COR-L47 (cell line): ENCODE data around the gene ADGRD1.
"Not testable (repeated sequence)": the region's sequence is repeated elsewhere in the genome, so short reads cannot be mapped to it uniquely, and the experiment has no call there.

ENCODE experiments used
- DNase-seq: peaks from one replicate; lab custom pipeline; 2025; lab: John Stamatoyannopoulos, UW

Gene ADGRD1

GRCh38 chr12:130953771-130954543 lies at the start of gene ADGRD1:
Gene ADGRD1 (plus strand): TSS chr12:130953907. CDS start chr12:130954466, 559 bp downstream.
- DNase-seq: no peak

- DNase-seq: no peak
These were observed 49.6 kb upstream of the ADGRD1 start for GRCh38 chr12:130904064-130904463.

- not testable (repeated sequence) for DNase-seq
These were observed 48.7 kb upstream of the ADGRD1 start for GRCh38 chr12:130904936-130905455.

- DNase-seq: no peak
These were observed 44.6 kb upstream of the ADGRD1 start for GRCh38 chr12:130909111-130909510.

GRCh38 chr12:130911193-130911592 lies 42.5 kb upstream of the ADGRD1 start:
- no peak for DNase-seq

- DNase-seq: no peak
These were observed 41.8 kb upstream of the ADGRD1 start for GRCh38 chr12:130911933-130912332.

DNA sequence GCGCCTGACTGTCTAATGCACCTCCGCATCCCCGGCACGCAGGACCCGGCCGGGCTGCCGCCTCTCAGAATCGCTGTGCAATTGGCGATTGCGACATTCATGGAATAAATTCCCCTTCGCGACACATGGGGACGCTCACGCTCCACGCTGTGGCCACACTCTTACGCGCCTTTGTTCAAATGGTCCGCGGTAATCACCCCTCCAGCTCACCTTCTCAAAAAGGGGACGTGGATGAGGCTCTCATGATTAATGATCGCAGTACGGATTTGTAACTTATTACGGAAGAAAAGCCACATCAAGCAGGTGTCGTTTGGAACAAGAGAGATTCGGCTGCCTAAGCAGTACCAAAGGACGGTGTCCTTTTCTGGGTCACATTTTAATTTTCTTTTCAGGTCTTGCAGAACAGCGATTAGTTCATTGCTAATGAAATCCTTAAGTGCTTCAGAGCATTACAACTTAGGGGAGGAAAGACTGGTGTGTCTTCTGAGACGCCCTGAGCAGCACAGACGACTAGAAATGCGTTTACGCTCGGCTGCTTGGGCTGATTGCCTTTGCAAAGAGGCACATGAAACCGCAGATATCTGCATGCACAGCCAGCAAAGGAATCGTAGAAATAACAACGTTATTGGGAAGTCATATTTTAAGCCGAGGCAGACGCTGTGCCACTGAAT lies 37.3 kb upstream of the ADGRD1 start:
- DNase-seq: peak; percentile 52

- DNase-seq: no peak
These were observed 36.1 kb upstream of the ADGRD1 start for GRCh38 chr12:130917607-130918006.

GRCh38 chr12:130919086-130919485 lies 34.6 kb upstream of the ADGRD1 start:
- no peak for DNase-seq

DNA sequence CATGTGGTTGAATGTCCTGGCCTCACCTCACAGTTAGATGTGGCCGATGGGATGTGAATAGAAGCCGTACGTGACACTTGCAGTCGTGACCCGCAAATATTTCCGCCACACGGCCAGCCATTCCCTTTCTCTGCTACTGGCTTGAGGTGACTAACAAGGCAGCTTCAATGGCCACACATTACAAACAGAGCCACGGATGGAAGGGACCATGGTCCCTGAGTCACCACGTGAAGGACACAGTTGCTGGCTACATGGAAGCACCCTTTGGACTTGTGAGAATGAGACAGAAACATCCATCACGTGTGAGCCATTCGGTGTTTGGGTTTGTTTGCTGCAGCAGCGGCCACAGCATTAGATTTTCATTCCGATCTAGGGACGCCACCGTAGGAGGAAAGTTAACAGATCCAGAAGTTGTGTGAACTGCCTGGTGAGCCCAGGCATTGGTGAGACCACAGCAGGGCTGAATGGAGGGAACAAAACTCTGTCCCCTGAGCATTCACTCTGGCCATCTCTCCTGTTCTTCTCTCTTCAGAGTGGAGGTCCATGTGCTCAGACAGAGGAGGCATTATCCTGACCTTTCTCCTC lies 33.5 kb upstream of the ADGRD1 start:
- no peak for DNase-seq

DNA sequence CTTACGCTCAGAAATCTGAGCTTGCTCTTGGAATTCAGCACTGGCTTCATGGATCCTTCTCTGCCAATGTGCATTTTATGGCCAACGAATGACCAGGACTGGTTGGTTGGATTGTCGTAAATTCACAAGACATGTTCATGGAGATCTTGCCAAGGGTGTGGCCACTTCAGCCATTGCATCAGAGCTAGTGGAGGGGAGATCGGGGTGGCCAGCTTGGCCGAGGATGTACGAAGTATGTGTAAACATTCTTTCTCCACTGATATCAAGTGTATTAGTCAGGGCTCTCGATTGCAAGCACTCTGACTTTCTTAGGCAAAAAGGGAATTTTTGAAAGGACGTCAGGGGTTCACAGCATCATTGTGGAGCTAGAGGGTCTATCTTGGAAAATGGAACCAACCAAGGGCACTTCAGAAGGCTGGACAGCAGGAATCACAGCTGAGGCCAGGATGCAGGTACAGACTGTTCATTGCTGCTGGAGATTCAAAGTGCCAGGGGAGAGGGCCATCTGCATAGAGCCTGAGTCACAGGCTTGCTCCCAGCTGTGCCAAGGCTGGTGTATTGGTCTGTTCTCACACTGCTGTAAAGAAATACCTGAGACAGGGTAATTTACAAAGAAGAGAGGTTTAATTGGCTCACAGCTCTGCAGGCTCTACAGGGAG lies 32.9 kb upstream of the ADGRD1 start:
- DNase-seq: no peak

GRCh38 chr12:130922511-130922953 lies 31.2 kb upstream of the ADGRD1 start:
- no peak for DNase-seq

DNA sequence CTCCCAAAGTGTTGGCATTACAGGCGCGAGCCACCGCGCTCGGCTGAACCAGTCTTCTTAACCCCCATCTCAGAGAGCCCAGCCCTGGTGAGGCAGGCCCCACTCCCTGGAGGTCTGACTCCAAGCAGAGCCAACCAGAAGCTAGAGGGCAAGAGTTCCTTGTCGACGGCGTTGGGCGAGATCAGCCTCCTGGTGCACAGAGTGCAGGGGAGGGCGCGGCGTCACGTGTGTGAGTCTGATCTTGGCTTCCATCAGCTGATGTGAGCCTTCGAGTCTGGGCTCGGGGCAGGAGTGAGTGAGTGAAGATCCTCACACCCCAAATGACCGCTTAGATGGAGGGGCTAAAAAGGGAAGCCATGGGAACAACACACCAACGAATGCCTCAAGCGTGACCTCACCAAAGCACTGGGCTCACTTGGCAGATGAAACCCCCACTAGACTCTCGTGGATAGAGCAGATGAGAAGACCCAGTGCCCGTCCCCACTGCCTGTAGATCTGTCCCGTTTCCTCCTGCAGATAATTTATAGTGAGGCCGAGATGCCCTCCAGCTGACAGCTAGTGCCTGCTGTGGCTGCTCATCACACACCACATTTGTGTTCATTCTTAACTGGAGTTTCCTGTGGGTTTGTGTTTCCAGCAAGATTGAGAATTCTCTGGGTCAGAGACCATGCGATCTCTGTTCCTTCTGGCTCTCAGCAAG lies 28.6 kb upstream of the ADGRD1 start:
- no peak for DNase-seq

DNA sequence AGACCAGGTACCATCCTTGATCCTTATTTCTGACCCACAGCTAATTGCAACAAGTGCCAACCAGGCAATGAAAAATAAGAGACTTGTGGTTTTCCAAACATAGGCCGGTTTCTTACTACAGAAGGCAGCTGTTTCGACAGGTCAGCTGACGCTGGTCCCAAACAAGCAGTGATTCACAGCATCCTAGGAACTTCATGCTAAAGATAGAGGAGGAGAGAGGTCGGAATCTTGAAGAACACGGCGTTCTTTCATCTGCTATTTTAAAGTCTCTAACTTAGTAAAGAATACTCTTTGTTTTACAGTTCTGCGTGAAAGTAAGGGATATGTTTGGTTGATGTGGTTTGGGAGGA lies 28.1 kb upstream of the ADGRD1 start:
- DNase-seq: no peak

DNA sequence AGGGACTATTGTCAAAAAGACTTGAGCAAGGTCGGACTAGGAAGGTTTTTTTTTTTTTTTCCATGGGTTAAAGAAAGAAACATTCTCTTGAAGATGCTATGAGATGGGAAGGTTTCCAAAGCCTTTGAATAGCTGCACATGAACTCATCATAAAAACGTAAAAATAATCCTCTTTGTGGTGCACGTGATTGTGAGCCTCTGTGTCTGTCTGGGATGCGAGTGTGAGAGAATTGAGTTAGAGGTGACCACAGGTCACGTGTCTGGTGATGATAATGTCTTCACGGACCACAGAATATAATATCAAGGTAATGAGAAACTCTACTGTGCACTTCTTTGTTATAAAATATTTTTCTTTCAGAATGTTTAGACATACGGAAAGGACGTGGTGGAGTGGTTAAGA lies 24.3 kb upstream of the ADGRD1 start:
- DNase-seq: no peak

- DNase-seq: no peak
These were observed 21.4 kb upstream of the ADGRD1 start for GRCh38 chr12:130932061-130932930.

DNA sequence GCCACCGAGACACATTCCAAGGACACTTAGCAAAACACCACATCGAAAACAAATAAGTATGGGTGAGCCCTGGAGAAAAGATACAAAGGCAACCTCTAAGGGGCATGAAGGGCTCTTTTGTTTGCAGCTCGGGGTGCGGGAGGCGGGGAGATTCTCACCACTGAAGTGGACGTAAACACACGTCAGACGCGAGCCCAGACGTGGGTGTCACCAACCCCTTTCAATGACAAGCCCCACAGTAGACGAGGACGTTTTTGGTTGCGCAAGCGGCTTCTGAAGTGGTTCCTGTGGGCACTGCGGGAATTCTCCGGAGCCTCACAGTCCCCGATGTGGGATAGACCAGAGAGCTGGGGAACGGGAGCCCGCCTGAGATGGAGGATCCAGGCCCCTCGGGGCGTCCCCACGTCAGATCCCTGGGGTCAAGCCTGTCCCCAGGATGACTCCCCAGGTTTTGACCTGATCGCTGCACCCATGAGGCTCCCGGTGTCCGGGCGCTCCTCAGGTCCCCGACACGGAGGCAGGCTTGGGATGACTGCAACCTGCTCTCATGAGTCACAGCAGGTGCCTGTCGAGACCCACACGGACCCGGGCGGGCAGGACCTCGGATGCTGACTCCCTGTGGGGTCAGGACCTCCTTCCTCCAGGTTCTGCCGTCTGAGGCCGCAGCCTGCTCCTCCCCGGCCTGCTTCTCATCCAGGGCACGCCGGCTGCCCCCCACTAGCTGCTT lies 20.3 kb upstream of the ADGRD1 start:
- DNase-seq: no peak

DNA sequence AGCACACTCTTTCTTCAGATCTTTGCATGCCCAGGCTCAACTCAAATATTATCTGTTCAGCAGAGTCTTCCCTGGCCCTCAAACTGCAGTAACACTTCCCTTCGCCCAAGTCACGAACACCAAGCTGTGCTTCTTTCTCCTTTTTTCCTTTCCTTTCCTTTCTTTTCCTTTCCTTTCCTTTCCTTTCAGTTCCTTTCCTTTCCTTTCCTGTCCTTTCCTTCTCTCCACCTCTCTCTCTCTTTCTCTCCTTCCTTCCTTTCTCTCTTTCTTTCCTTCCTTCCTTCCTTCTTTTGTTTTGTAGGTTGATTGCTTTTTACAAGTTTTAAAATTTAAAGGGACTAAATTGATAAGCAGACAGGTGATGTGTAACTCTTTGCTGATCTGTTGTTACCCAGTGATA lies 19.0 kb upstream of the ADGRD1 start:
- no peak for DNase-seq

- no peak for DNase-seq
These were observed 17.1 kb upstream of the ADGRD1 start for GRCh38 chr12:130936561-130936960.

GRCh38 chr12:130937063-130937462 lies 16.6 kb upstream of the ADGRD1 start:
- DNase-seq: no peak
